Esophagus (tissue), 2 donors: ENCODE results near the gene NBEA. TPM values are rescaled to one million over a fixed set of nuclear protein-coding genes. Genes with fewer than 3 reads are reported as not detected.

Experiments used
- H3K27ac ChIP-seq, 2 donors: one replicate each; pipeline ENCODE4 v1.5.1; 2013; ENCODE audit warnings: low read depth in 2 of 2, mild to moderate bottlenecking in 2 of 2, inconsistent platforms in 1 of 2, low read length in 1 of 2, moderate library complexity in 1 of 2
- H3K27me3 ChIP-seq, 2 donors: one replicate each; pipeline ENCODE4 v1.6.1; 2013; ENCODE audit warnings: low read length in 2 of 2, control low read depth in 1 of 2, mild to moderate bottlenecking in 1 of 2; ENCODE audit not compliant: insufficient read depth in 2 of 2, control insufficient read depth in 1 of 2
- H3K36me3 ChIP-seq, 2 donors: one replicate each; pipeline ENCODE4 v1.6.1; 2013; ENCODE audit warnings: low read length in 1 of 2; ENCODE audit not compliant: control insufficient read depth in 2 of 2, insufficient read depth in 2 of 2
- H3K4me1 ChIP-seq, 2 donors: one replicate each; pipeline ENCODE4 v1.6.1; 2013; ENCODE audit warnings: low read length in 1 of 2; ENCODE audit not compliant: control insufficient read depth in 2 of 2, insufficient read depth in 2 of 2
- H3K4me3 ChIP-seq, 2 donors: one replicate each; pipeline ENCODE4 v1.5.1; 2013; ENCODE audit warnings: low read length in 2 of 2, mild to moderate bottlenecking in 2 of 2, low read depth in 1 of 2, moderate library complexity in 1 of 2
- H3K9me3 ChIP-seq, 2 donors: one replicate each; pipeline ENCODE4 v1.6.1; 2013; ENCODE audit warnings: mild to moderate bottlenecking in 2 of 2, low read depth in 1 of 2, low read length in 1 of 2, moderate library complexity in 1 of 2; ENCODE audit not compliant: control insufficient read depth in 2 of 2, insufficient read depth in 1 of 2
- WGBS, 2 donors: extraction: QIAGEN DNeasy Blood & Tissue Kit; methylation state at CpG; one replicate each; pipeline ENCODE4 v1.1.7; 2013; 5-methylcytosine and 5-hydroxymethylcytosine counted together
- polyA plus RNA-seq, 2 donors: library from polyadenylated mRNA; stranded (reverse); fragments of 200-250 nt; gene quantifications; one replicate each; pipeline ENCODE4 v1.2.3, GENCODE V29; 2013
- donor health status: healthy with polysubstance abuse.
- donor health status: Bipolar disorder and iron deficiency.

Gene NBEA
- polyA plus RNA-seq, 2 donors, result 0.51 to 1.6 TPM

GRCh38 chr13:35484384-35484783 is 542.3 kb downstream of the NBEA start:
- Histone ChIP-seq H3K4me1 (no peaks in the 10 kb centered on the region), H3K4me3 (no peak overlapping the region), H3K36me3 (no peaks in the 10 kb centered on the region), H3K27ac (no peak overlapping the region), H3K27me3 (no peaks in the 10 kb centered on the region), H3K9me3 (no peaks in the 10 kb centered on the region)
- 85 to 88% methylated on average over 2 of the region's 2 CpGs for WGBS, 2 donors

- no peaks in the 10 kb centered on the region for H3K36me3 ChIP-seq
- H3K27me3 ChIP-seq, result no peaks in the 10 kb centered on the region
- no peak overlapping the region for H3K27ac ChIP-seq
- no peaks in the 10 kb centered on the region for H3K9me3 ChIP-seq
- no peak overlapping the region for H3K4me3 ChIP-seq
- no peaks in the 10 kb centered on the region for H3K4me1 ChIP-seq
- 95 to 96% methylated on average over 3 of the region's 3 CpGs for WGBS, 2 donors
Measured at GRCh38 chr13:35485424-35485823, 543.4 kb downstream of the NBEA start.

- 81% methylated on average over 4 of the region's 4 CpGs for WGBS, 2 donors
Measured at GRCh38 chr13:35489050-35489449, 547.0 kb downstream of the NBEA start.

GRCh38 chr13:35496006-35496405 is 553.9 kb downstream of the NBEA start:
- Histone ChIP-seq H3K36me3 (no peaks in the 10 kb centered on the region), H3K9me3 (no peaks in the 10 kb centered on the region), H3K27me3 (no peaks in the 10 kb centered on the region), H3K27ac (no peak overlapping the region), H3K4me3 (no peak overlapping the region), H3K4me1 (no peaks in the 10 kb centered on the region)
- WGBS, 2 donors, result 65 to 76% methylated on average over 1 of the region's 1 CpG

More at GRCh38 chr13:35489050-35489449, 547.0 kb downstream of the NBEA start:
- Histone ChIP-seq H3K9me3 (no peaks in the 10 kb centered on the region), H3K27me3 (no peaks in the 10 kb centered on the region), H3K4me3 (no peak overlapping the region), H3K27ac (no peak overlapping the region), H3K36me3 (no peaks in the 10 kb centered on the region), H3K4me1 (no peaks in the 10 kb centered on the region)

- Histone ChIP-seq H3K4me1 (no peaks in the 10 kb centered on the region), H3K27ac (no peak overlapping the region), H3K36me3 (no peaks in the 10 kb centered on the region), H3K4me3 (no peak overlapping the region), H3K9me3 (no peaks in the 10 kb centered on the region), H3K27me3 (no peaks in the 10 kb centered on the region)
- WGBS, 2 donors, result 83 to 84% methylated on average over 2 of the region's 2 CpGs
Measured at GRCh38 chr13:35496761-35497386, 554.8 kb downstream of the NBEA start.

GRCh38 chr13:35498231-35498630 is 556.2 kb downstream of the NBEA start:
- Histone ChIP-seq H3K36me3 (no peaks in the 10 kb centered on the region), H3K9me3 (no peaks in the 10 kb centered on the region)

GRCh38 chr13:35499196-35499662 is 557.2 kb downstream of the NBEA start:
- no peak overlapping the region for H3K4me3 ChIP-seq
- WGBS, 2 donors, result 69 to 88% methylated on average over 2 of the region's 2 CpGs

More at GRCh38 chr13:35498231-35498630, 556.2 kb downstream of the NBEA start:
- H3K4me1 ChIP-seq, result no peaks in the 10 kb centered on the region
- no peak overlapping the region for H3K4me3 ChIP-seq
- H3K27ac ChIP-seq, result no peak overlapping the region
- no peaks in the 10 kb centered on the region for H3K27me3 ChIP-seq

GRCh38 chr13:35499676-35500075 is 557.6 kb downstream of the NBEA start:
- no peaks in the 10 kb centered on the region for H3K9me3 ChIP-seq
- no peak overlapping the region for H3K4me3 ChIP-seq
- H3K4me1 ChIP-seq, result no peaks in the 10 kb centered on the region
- no peaks in the 10 kb centered on the region for H3K27me3 ChIP-seq
- 67 to 80% methylated on average over 4 of the region's 4 CpGs for WGBS, 2 donors
- no peak overlapping the region for H3K27ac ChIP-seq
- no peaks in the 10 kb centered on the region for H3K36me3 ChIP-seq

More at GRCh38 chr13:35499196-35499662, 557.2 kb downstream of the NBEA start:
- no peaks in the 10 kb centered on the region for H3K36me3 ChIP-seq
- H3K9me3 ChIP-seq, result no peaks in the 10 kb centered on the region
- H3K27ac ChIP-seq, result no peak overlapping the region
- H3K27me3 ChIP-seq, result no peaks in the 10 kb centered on the region
- H3K4me1 ChIP-seq, result no peaks in the 10 kb centered on the region

GRCh38 chr13:35500144-35500543 is 558.1 kb downstream of the NBEA start:
- no peaks in the 10 kb centered on the region for H3K4me1 ChIP-seq
- H3K27me3 ChIP-seq, result no peaks in the 10 kb centered on the region
- no peak overlapping the region for H3K27ac ChIP-seq
- no peaks in the 10 kb centered on the region for H3K36me3 ChIP-seq
- 74 to 85% methylated on average over 2 of the region's 2 CpGs for WGBS, 2 donors
- no peak overlapping the region for H3K4me3 ChIP-seq
- H3K9me3 ChIP-seq, result no peaks in the 10 kb centered on the region

- no peak overlapping the region for H3K27ac ChIP-seq
- H3K9me3 ChIP-seq, result no peaks in the 10 kb centered on the region
- no peaks in the 10 kb centered on the region for H3K36me3 ChIP-seq
- H3K4me1 ChIP-seq, result no peaks in the 10 kb centered on the region
- H3K27me3 ChIP-seq, result no peaks in the 10 kb centered on the region
- WGBS, 2 donors, result 62 to 63% methylated on average over 6 of the region's 6 CpGs
- H3K4me3 ChIP-seq, result no peak overlapping the region
Measured at GRCh38 chr13:35501661-35502235, 559.7 kb downstream of the NBEA start.
